SK-N-SH (cell line): ENCODE data around the gene ROPN1. TPM values are rescaled to one million over a fixed set of nuclear protein-coding genes. Genes with fewer than 3 reads are reported as not detected.

ENCODE experiments used
- CTCF ChIA-PET: fragments of 300-600, 350-600 bp; formaldehyde crosslinking; extraction: SDS; loops from one replicate; lab custom pipeline; 2021; lab: Yijun Ruan, JAX
- POLR2A ChIA-PET: fragments of 350-600 bp; sonication (Branson Sonifier 250); formaldehyde crosslinking; extraction: SDS; loops from one replicate; lab custom pipeline; 2020; ENCODE audit warnings: antibody characterized with exemption, inconsistent platforms; lab: Yijun Ruan, JAX
- DNase-seq: peaks from one replicate; pipeline ENCODE4 v3.0.0; 2012
- H2AFZ ChIP-seq: fragments of 200-600 bp; sonication (generic); 2 replicates; pipeline ENCODE4 v1.8.1; 2016; ENCODE audit warnings: antibody characterized with exemption, mild to moderate bottlenecking, low read depth
- H3F3A ChIP-seq: fragments of 200-600 bp; sonication (generic); replicated peaks from 2 replicates; pipeline ENCODE3; 2016; ENCODE audit warnings: antibody characterized with exemption, mild to moderate bottlenecking; ENCODE audit not compliant: insufficient read depth
- H3K27ac ChIP-seq, 2 experiments: fragments of 200-500 bp in 1 of 2; fragments of 200-600 bp in 1 of 2; sonication (Bioruptor generic) in 1 of 2; sonication (generic), shearing (Covaris generic) in 1 of 2; 2 replicates each; pipeline versions ENCODE4 v1.5.1 to v1.6.1; 2014 to 2016; ENCODE audit warnings: low read depth in 2 of 2, inconsistent platforms in 1 of 2, low read length in 1 of 2, mild to moderate bottlenecking in 1 of 2, mixed read lengths in 1 of 2
- H3K27me3 ChIP-seq: fragments of 200-600 bp; sonication (generic), shearing (Covaris generic); 2 replicates; pipeline ENCODE4 v1.6.1; 2016; ENCODE audit warnings: mixed run types; ENCODE audit not compliant: insufficient read depth
- H3K36me3 ChIP-seq, 2 experiments: fragments of 200-500 bp in 1 of 2; fragments of 200-600 bp in 1 of 2; sonication (Bioruptor generic) in 1 of 2; sonication (generic) in 1 of 2; replicated peaks in 1 of 2; 2 replicates each; pipeline versions ENCODE3 to v1.5.1; 2014 to 2016; ENCODE audit warnings: low read length in 1 of 2, mild to moderate bottlenecking in 1 of 2; ENCODE audit not compliant: insufficient read depth in 2 of 2, control insufficient read depth in 1 of 2
- H3K4me1 ChIP-seq, 2 experiments: fragments of 200-500 bp in 1 of 2; fragments of 200-600 bp in 1 of 2; sonication (Bioruptor generic) in 1 of 2; sonication (generic), shearing (Covaris generic) in 1 of 2; 2 replicates each; pipeline versions ENCODE4 v1.5.1 to v1.6.1; 2014 to 2016; ENCODE audit warnings: low read depth in 1 of 2, low read length in 1 of 2, mixed run types in 1 of 2; ENCODE audit not compliant: insufficient read depth in 2 of 2, control insufficient read depth in 1 of 2
- H3K4me2 ChIP-seq: fragments of 200-600 bp; sonication (generic), shearing (Covaris generic); 2 replicates; pipeline ENCODE4 v1.6.1; 2017; ENCODE audit warnings: mixed run types
- H3K4me3 ChIP-seq, 2 experiments: fragments of 200-500 bp in 1 of 2; fragments of 200-600 bp in 1 of 2; sonication (Bioruptor generic) in 1 of 2; sonication (generic), shearing (Covaris generic) in 1 of 2; 2 replicates each; pipeline versions ENCODE4 v1.5.1 to v1.8.1; 2014 to 2016; ENCODE audit warnings: low read depth in 2 of 2, inconsistent platforms in 1 of 2, low read length in 1 of 2, mild to moderate bottlenecking in 1 of 2, mixed read lengths in 1 of 2, moderate library complexity in 1 of 2
- H3K79me2 ChIP-seq: fragments of 200-600 bp; sonication (generic); 2 replicates; pipeline ENCODE4 v1.8.1; 2017; ENCODE audit warnings: mild to moderate bottlenecking; ENCODE audit not compliant: insufficient read depth
- H3K9ac ChIP-seq: fragments of 200-600 bp; sonication (generic); 2 replicates; pipeline ENCODE4 v1.6.1; 2017; ENCODE audit warnings: mixed run types
- H3K9me2 ChIP-seq: fragments of 200-600 bp; sonication (generic); 2 replicates; pipeline ENCODE4 v1.6.1; 2017; ENCODE audit warnings: mixed run types
- H3K9me3 ChIP-seq: fragments of 200-600 bp; sonication (generic); 2 replicates; pipeline ENCODE4 v1.6.1; 2017; ENCODE audit warnings: mixed run types, mild to moderate bottlenecking, moderate library complexity
- H4K20me1 ChIP-seq: fragments of 200-600 bp; sonication (generic); 2 replicates; pipeline ENCODE4 v1.6.1; 2017; ENCODE audit warnings: mild to moderate bottlenecking, mixed run types; ENCODE audit not compliant: insufficient read depth
- EP300 ChIP-seq, 2 experiments: IDR thresholded peaks; 2 replicates each; pipeline versions ENCODE4 v1.4.0 to v1.6.1; 2012; ENCODE audit warnings: borderline replicate concordance in 1 of 2, low read depth in 1 of 2, low read length in 1 of 2
- FOXM1 ChIP-seq: IDR thresholded peaks from 2 replicates; pipeline ENCODE4 v1.4.0; 2012; ENCODE audit warnings: low read depth, mild to moderate bottlenecking
- NFIC ChIP-seq: IDR thresholded peaks from 2 replicates; pipeline ENCODE4 v1.4.0; 2012; ENCODE audit warnings: borderline replicate concordance
- RAD21 ChIP-seq: IDR thresholded peaks from 2 replicates; pipeline ENCODE4 v1.6.1; 2012; ENCODE audit warnings: mild to moderate bottlenecking, low read length
- RCOR1 ChIP-seq: fragments of 150-350 bp; IDR thresholded peaks from 2 replicates; pipeline ENCODE4 v1.6.1; 2017; ENCODE audit warnings: antibody characterized with exemption, low read length
- SIN3A ChIP-seq: IDR thresholded peaks from 2 replicates; pipeline ENCODE4 v1.6.1; 2012; ENCODE audit warnings: low read depth, mild to moderate bottlenecking, low read length, moderate library complexity, borderline replicate concordance
- SMC3 ChIP-seq: IDR thresholded peaks from 2 replicates; pipeline ENCODE4 v1.6.1; 2012; ENCODE audit warnings: low read depth, low read length, improper control_type of control experiment
- TCF12 ChIP-seq: IDR thresholded peaks from 2 replicates; pipeline ENCODE4 v1.4.0; 2012
- USF2 ChIP-seq: fragments of 150-350 bp; IDR thresholded peaks from 2 replicates; pipeline ENCODE4 v1.6.1; 2017; ENCODE audit warnings: antibody characterized with exemption, low read length, low read depth, borderline replicate concordance
- WGBS: methylation state at CpG from one replicate; pipeline ENCODE4 v1.1.6; 2017; ENCODE audit warnings: low lambda C conversion rate; 5-methylcytosine and 5-hydroxymethylcytosine counted together
- polyA plus RNA-seq, 3 experiments: library from polyadenylated mRNA; depleted of rRNA; stranded (reverse); fragments of >200 nt; gene quantifications; 2 replicates each; pipeline ENCODE4 v1.2.3, GENCODE V29; 2012
- TF ChIP-seq, protein P1 (sequence below): fragments of 200-600 bp; sonication (generic); IDR thresholded peaks from 2 replicates; pipeline ENCODE4 v1.6.1; 2017; ENCODE audit warnings: antibody characterized with exemption, mild to moderate bottlenecking, moderate library complexity
- TF ChIP-seq, protein P2 (sequence below): IDR thresholded peaks from 2 replicates; pipeline ENCODE4 v1.4.0; 2012; ENCODE audit warnings: low read depth

Gene ROPN1
- polyA plus RNA-seq, 1 of the 3 experiments (the other 2 are of a cell fraction): 0.05 TPM

GRCh38 chr3:123941542-123941941 lies 50.4 kb downstream of the ROPN1 start (continued):
- TF ChIP-seq, protein P1, sequence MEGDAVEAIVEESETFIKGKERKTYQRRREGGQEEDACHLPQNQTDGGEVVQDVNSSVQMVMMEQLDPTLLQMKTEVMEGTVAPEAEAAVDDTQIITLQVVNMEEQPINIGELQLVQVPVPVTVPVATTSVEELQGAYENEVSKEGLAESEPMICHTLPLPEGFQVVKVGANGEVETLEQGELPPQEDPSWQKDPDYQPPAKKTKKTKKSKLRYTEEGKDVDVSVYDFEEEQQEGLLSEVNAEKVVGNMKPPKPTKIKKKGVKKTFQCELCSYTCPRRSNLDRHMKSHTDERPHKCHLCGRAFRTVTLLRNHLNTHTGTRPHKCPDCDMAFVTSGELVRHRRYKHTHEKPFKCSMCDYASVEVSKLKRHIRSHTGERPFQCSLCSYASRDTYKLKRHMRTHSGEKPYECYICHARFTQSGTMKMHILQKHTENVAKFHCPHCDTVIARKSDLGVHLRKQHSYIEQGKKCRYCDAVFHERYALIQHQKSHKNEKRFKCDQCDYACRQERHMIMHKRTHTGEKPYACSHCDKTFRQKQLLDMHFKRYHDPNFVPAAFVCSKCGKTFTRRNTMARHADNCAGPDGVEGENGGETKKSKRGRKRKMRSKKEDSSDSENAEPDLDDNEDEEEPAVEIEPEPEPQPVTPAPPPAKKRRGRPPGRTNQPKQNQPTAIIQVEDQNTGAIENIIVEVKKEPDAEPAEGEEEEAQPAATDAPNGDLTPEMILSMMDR: no peak
- no peak for TF ChIP-seq FOXM1
- no peak for TF ChIP-seq USF2

GRCh38 chr3:123941121-123941520 lies 50.8 kb downstream of the ROPN1 start:
- CTCF ChIA-PET: interaction anchor here (0.6 to 1.5 kb wide), 5 partner anchors 15 to 607 kb away, joined by 3 read pairs; no protein-coding TSS in a partner anchor
- H3F3A ChIP-seq: peaks cover 17% of the 10 kb centered on the region
- no peak overlapping the region for H3K9ac ChIP-seq
- no peak for DNase-seq
- TF ChIP-seq, protein P2, sequence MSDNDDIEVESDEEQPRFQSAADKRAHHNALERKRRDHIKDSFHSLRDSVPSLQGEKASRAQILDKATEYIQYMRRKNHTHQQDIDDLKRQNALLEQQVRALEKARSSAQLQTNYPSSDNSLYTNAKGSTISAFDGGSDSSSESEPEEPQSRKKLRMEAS: no peak
- TF ChIP-seq SMC3 (0 out of 2 replicates have a peak, but pooled peaks have one; percentile 5), SIN3A (no peak), RCOR1 (no peak), RAD21 (peak; percentile 43), EP300 (IDR thresholded peaks at IDR 0.05; ENCODE audit: borderline replicate concordance in 1 of 2, low read depth in 1 of 2, low read length in 1 of 2) (no peak), TCF12 (no peak), NFIC (0 out of 2 replicates have a peak, but pooled peaks have one; percentile 21)
- TF ChIP-seq, protein P1: peak; percentile 63
- no peaks in the 10 kb centered on the region for H3K27me3 ChIP-seq
- H3K4me2 ChIP-seq: no peak overlapping the region
- H3K9me3 ChIP-seq: no peaks in the 10 kb centered on the region
- WGBS: 54% methylated on average over 2 of the region's 2 CpGs
- H3K36me3 ChIP-seq: peaks cover 72 to 89% of the 10 kb centered on the region in 2 experiments
- no peaks in the 10 kb centered on the region for H3K9me2 ChIP-seq
- POLR2A ChIA-PET: no interaction called here
- H2AFZ ChIP-seq: no peak overlapping the region
- H4K20me1 ChIP-seq: no peaks in the 10 kb centered on the region
- peaks cover 0 to 4% of the 10 kb centered on the region in 2 experiments; a peak in 1 of 4 replicates for H3K4me1 ChIP-seq
- peak overlapping the region in 1 of 2 experiments; percentile 28; a peak in 1 of 4 replicates for H3K27ac ChIP-seq
- no peaks in the 10 kb centered on the region for H3K79me2 ChIP-seq
- H3K4me3 ChIP-seq: no peak overlapping the region
